Panc1 (cell line): ENCODE data around the gene KRTAP5-10.
"Not testable (repeated sequence)": the region's sequence is repeated elsewhere in the genome, so short reads cannot be mapped to it uniquely, and the experiment has no call there.

Experiments
- POLR2AphosphoS5 ChIP-seq: IDR thresholded peaks from 2 replicates; pipeline ENCODE4 v1.6.1; 2012; ENCODE audit warnings: mild to moderate bottlenecking, low read depth, low read length, moderate library complexity
- TCF7L2 ChIP-seq: IDR thresholded peaks from 2 replicates; pipeline ENCODE4 v1.6.1; 2011; ENCODE audit warnings: mild to moderate bottlenecking, low read depth, low read length, inconsistent platforms
- TF ChIP-seq, protein P1 (sequence below): fragments of 450-650 bp; IDR thresholded peaks from 2 replicates; pipeline ENCODE4 v1.5.1; 2017; ENCODE audit warnings: mild to moderate bottlenecking

DNA sequence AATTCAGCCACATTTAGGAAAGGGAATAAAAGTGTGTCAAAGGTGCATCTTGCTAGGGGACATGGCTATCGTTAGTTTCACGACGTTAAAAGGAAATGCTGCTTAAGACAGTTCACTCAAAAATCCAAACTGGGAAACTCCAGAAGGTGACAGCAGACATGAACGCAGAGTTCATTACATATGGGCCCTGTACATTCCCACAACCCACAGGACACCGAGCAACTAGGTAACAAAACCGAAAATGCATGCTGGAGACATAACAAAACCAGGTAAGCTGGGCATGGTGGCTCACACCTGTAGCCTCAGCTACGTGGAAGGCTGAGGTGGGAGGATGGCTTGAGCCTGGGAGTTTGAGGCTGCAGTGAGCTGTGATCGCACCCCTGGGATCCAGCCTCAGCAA, 2.3 kb downstream of the KRTAP5-10 start:
- TF ChIP-seq POLR2AphosphoS5, TCF7L2: not testable (repeated sequence)
- TF ChIP-seq, protein P1, sequence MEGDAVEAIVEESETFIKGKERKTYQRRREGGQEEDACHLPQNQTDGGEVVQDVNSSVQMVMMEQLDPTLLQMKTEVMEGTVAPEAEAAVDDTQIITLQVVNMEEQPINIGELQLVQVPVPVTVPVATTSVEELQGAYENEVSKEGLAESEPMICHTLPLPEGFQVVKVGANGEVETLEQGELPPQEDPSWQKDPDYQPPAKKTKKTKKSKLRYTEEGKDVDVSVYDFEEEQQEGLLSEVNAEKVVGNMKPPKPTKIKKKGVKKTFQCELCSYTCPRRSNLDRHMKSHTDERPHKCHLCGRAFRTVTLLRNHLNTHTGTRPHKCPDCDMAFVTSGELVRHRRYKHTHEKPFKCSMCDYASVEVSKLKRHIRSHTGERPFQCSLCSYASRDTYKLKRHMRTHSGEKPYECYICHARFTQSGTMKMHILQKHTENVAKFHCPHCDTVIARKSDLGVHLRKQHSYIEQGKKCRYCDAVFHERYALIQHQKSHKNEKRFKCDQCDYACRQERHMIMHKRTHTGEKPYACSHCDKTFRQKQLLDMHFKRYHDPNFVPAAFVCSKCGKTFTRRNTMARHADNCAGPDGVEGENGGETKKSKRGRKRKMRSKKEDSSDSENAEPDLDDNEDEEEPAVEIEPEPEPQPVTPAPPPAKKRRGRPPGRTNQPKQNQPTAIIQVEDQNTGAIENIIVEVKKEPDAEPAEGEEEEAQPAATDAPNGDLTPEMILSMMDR, result peak; percentile 61
